ENCODE results near the gene TACC2.
A peak's percentile ranks its signal among the peaks of the same experiment; 100 is the strongest.

Gene TACC2

GRCh38 chr10:122190176-122190943, 201.4 kb downstream of the TACC2 start:
- Histone ChIP-seq H3K4me2 (ENCODE audit: insufficient read depth, low read length) (no peak overlapping the region), H3K9me3 (ENCODE audit: insufficient read depth, low read length, severe bottlenecking) (no peaks in the 10 kb centered on the region), H3K9ac (ENCODE audit: low read depth, low read length) (no peak overlapping the region), H3K36me3 (ENCODE audit: insufficient read depth, low read length) (no peaks in the 10 kb centered on the region), H3K4me3 (ENCODE audit: low read depth in 1 of 2, low read length in 2 of 2) (no peak overlapping the region), H4K20me1 (ENCODE audit: insufficient read depth, low read length) (no peaks in the 10 kb centered on the region), H3K27me3 (ENCODE audit: insufficient read depth, low read length, poor library complexity) (no peaks in the 10 kb centered on the region), H3K4me1 (ENCODE audit: insufficient read depth, low read length) (peaks cover 8% of the 10 kb centered on the region), H2AFZ (ENCODE audit: low read depth, low read length) (no peak overlapping the region), H3K27ac (ENCODE audit: low read length) (no peak overlapping the region), H3K79me2 (ENCODE audit: insufficient read depth, low read length) (no peaks in the 10 kb centered on the region)
- no peak for DNase-seq
- ATAC-seq (ENCODE audit: insufficient read depth, low read depth) = no peak
- TF ChIP-seq EZH2 (IDR thresholded peaks at IDR 0.05; ENCODE audit: borderline replicate concordance, low read depth, low read length, severe bottlenecking) = no peak
- TF ChIP-seq, protein P1, sequence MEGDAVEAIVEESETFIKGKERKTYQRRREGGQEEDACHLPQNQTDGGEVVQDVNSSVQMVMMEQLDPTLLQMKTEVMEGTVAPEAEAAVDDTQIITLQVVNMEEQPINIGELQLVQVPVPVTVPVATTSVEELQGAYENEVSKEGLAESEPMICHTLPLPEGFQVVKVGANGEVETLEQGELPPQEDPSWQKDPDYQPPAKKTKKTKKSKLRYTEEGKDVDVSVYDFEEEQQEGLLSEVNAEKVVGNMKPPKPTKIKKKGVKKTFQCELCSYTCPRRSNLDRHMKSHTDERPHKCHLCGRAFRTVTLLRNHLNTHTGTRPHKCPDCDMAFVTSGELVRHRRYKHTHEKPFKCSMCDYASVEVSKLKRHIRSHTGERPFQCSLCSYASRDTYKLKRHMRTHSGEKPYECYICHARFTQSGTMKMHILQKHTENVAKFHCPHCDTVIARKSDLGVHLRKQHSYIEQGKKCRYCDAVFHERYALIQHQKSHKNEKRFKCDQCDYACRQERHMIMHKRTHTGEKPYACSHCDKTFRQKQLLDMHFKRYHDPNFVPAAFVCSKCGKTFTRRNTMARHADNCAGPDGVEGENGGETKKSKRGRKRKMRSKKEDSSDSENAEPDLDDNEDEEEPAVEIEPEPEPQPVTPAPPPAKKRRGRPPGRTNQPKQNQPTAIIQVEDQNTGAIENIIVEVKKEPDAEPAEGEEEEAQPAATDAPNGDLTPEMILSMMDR (IDR thresholded peaks at IDR 0.05; ENCODE audit: borderline replicate concordance, extremely low read depth, low read length, poor library complexity, severe bottlenecking) = no peak

DNA sequence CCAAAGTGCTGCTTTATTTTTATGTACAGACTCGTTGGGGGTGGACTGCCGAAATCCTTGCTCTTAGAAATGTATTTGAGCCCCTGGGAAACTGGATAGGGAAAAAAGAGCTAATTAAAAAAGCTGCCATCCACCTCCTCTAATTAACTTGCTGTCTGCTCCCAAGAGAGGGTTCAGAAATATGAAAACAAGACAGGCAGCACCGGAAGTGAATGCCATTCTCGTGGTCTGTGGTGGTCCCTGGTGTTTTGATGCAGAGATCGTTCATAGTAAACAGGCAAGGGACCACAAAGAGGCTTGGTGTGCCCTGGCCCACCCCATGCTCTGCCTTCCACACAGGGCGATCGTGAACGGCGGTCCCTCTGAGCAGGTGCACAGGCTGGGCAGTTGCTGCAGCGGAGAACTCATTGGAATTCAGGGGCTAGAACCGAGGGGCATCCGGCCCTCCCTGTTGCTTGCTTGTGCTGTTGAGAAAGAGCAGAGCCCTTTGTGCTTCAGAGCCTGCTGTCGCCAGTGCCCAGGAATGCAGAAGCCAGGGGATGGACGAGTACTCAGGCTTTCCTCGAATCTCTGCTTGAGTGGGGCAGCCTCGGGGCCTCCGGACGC, 203.1 kb downstream of the TACC2 start:
- H3K27me3 ChIP-seq (ENCODE audit: insufficient read depth, low read length, poor library complexity) = no peaks in the 10 kb centered on the region
- no peak overlapping the region for H3K4me3 ChIP-seq (ENCODE audit: low read depth in 1 of 2, low read length in 2 of 2)
- no peaks in the 10 kb centered on the region for H3K9me3 ChIP-seq (ENCODE audit: insufficient read depth, low read length, severe bottlenecking)
- H3K9ac ChIP-seq (ENCODE audit: low read depth, low read length) = no peak overlapping the region
- peak; percentile 56 for DNase-seq
- H4K20me1 ChIP-seq (ENCODE audit: insufficient read depth, low read length) = no peaks in the 10 kb centered on the region
- TF ChIP-seq EZH2 (IDR thresholded peaks at IDR 0.05; ENCODE audit: borderline replicate concordance, low read depth, low read length, severe bottlenecking) = no peak
- TF ChIP-seq, protein P1 (IDR thresholded peaks at IDR 0.05; ENCODE audit: borderline replicate concordance, extremely low read depth, low read length, poor library complexity, severe bottlenecking) = no peak
- no peak overlapping the region for H3K4me2 ChIP-seq (ENCODE audit: insufficient read depth, low read length)
- no peak overlapping the region for H3K27ac ChIP-seq (ENCODE audit: low read length)
- H3K4me1 ChIP-seq (ENCODE audit: insufficient read depth, low read length) = peaks cover 8% of the 10 kb centered on the region
- H3K36me3 ChIP-seq (ENCODE audit: insufficient read depth, low read length) = no peaks in the 10 kb centered on the region
- ATAC-seq (ENCODE audit: insufficient read depth, low read depth) = peak; percentile 96
- H3K79me2 ChIP-seq (ENCODE audit: insufficient read depth, low read length) = no peaks in the 10 kb centered on the region
- H2AFZ ChIP-seq (ENCODE audit: low read depth, low read length) = no peak overlapping the region

- peaks cover 8% of the 10 kb centered on the region for H3K4me1 ChIP-seq (ENCODE audit: insufficient read depth, low read length)
- TF ChIP-seq, protein P1 (IDR thresholded peaks at IDR 0.05; ENCODE audit: borderline replicate concordance, extremely low read depth, low read length, poor library complexity, severe bottlenecking) = no peak
- TF ChIP-seq EZH2 (IDR thresholded peaks at IDR 0.05; ENCODE audit: borderline replicate concordance, low read depth, low read length, severe bottlenecking) = no peak
- no peaks in the 10 kb centered on the region for H3K9me3 ChIP-seq (ENCODE audit: insufficient read depth, low read length, severe bottlenecking)
- no peaks in the 10 kb centered on the region for H3K36me3 ChIP-seq (ENCODE audit: insufficient read depth, low read length)
- H2AFZ ChIP-seq (ENCODE audit: low read depth, low read length) = no peak overlapping the region
- no peak overlapping the region for H3K4me3 ChIP-seq (ENCODE audit: low read depth in 1 of 2, low read length in 2 of 2)
- no peak overlapping the region for H3K27ac ChIP-seq (ENCODE audit: low read length)
- H3K4me2 ChIP-seq (ENCODE audit: insufficient read depth, low read length) = no peak overlapping the region
- no peak for DNase-seq
- no peaks in the 10 kb centered on the region for H4K20me1 ChIP-seq (ENCODE audit: insufficient read depth, low read length)
- no peaks in the 10 kb centered on the region for H3K27me3 ChIP-seq (ENCODE audit: insufficient read depth, low read length, poor library complexity)
- H3K9ac ChIP-seq (ENCODE audit: low read depth, low read length) = no peak overlapping the region
- ATAC-seq (ENCODE audit: insufficient read depth, low read depth) = no peak
- no peaks in the 10 kb centered on the region for H3K79me2 ChIP-seq (ENCODE audit: insufficient read depth, low read length)
Observed at GRCh38 chr10:122194251-122194650, 205.3 kb downstream of the TACC2 start.

Measured in DND-41 (cell line).